Trophoblast cell (in vitro differentiated cells and primary cell): ENCODE data around the gene TBC1D5.
A peak's percentile ranks its signal among the peaks of the same experiment; 100 is the strongest.

Experiments used
- DNase-seq, 2 donors: peaks; one replicate each; pipeline ENCODE4 v3.0.0-alpha.2; 2016
- H2AFZ ChIP-seq: 2 replicates; pipeline ENCODE4 v1.6.1; 2013; ENCODE audit warnings: low read length, moderate library complexity, mild to moderate bottlenecking; ENCODE audit not compliant: insufficient read depth, poor library complexity
- H2AK5ac ChIP-seq: 2 replicates; pipeline ENCODE4 v1.6.1; 2013; ENCODE audit warnings: mild to moderate bottlenecking, low read length
- H2BK120ac ChIP-seq: 2 replicates; pipeline ENCODE4 v1.6.1; 2013; ENCODE audit warnings: low read length, mild to moderate bottlenecking, moderate library complexity; ENCODE audit not compliant: insufficient read depth, poor library complexity
- H2BK12ac ChIP-seq: 2 replicates; pipeline ENCODE4 v1.6.1; 2013; ENCODE audit warnings: mild to moderate bottlenecking, low read length, moderate library complexity
- H2BK5ac ChIP-seq: 2 replicates; pipeline ENCODE4 v1.6.1; 2013; ENCODE audit warnings: low read length, low read depth, moderate library complexity, mild to moderate bottlenecking; ENCODE audit not compliant: poor library complexity
- H3K14ac ChIP-seq: 2 replicates; pipeline ENCODE4 v1.6.1; 2013; ENCODE audit warnings: mild to moderate bottlenecking, low read length
- H3K18ac ChIP-seq: 2 replicates; pipeline ENCODE4 v1.6.1; 2013; ENCODE audit warnings: mild to moderate bottlenecking, low read length
- H3K23ac ChIP-seq: 2 replicates; pipeline ENCODE4 v1.6.1; 2013; ENCODE audit warnings: low read length
- H3K27ac ChIP-seq: 2 replicates; pipeline ENCODE4 v1.5.1; 2013; ENCODE audit warnings: low read depth, mild to moderate bottlenecking, inconsistent platforms, low read length, moderate library complexity
- H3K27me3 ChIP-seq: 2 replicates; pipeline ENCODE4 v1.6.1; 2013; ENCODE audit warnings: inconsistent platforms, mild to moderate bottlenecking, low read length, moderate library complexity; ENCODE audit not compliant: insufficient read depth
- H3K36me3 ChIP-seq, 2 experiments: 1 replicate in 1 of 2; 2 replicates in 1 of 2; pipeline ENCODE4 v1.6.1; 2013; ENCODE audit warnings: low read length in 2 of 2, mild to moderate bottlenecking in 2 of 2, moderate library complexity in 1 of 2; ENCODE audit not compliant: insufficient read depth in 2 of 2, control insufficient read depth in 1 of 2
- H3K4ac ChIP-seq: 2 replicates; pipeline ENCODE4 v1.6.1; 2013; ENCODE audit warnings: low read depth, mild to moderate bottlenecking, low read length, moderate library complexity
- H3K4me1 ChIP-seq, 2 experiments: 1 replicate in 1 of 2; 2 replicates in 1 of 2; pipeline ENCODE4 v1.6.1; 2013; ENCODE audit warnings: low read length in 2 of 2, mild to moderate bottlenecking in 2 of 2, moderate library complexity in 1 of 2; ENCODE audit not compliant: insufficient read depth in 2 of 2, control insufficient read depth in 1 of 2
- H3K4me2 ChIP-seq: 2 replicates; pipeline ENCODE4 v1.6.1; 2013; ENCODE audit warnings: inconsistent platforms, mild to moderate bottlenecking, low read length, moderate library complexity
- H3K4me3 ChIP-seq: 2 replicates; pipeline ENCODE4 v1.5.1; 2013; ENCODE audit warnings: mild to moderate bottlenecking, low read depth, low read length, inconsistent platforms
- H3K79me1 ChIP-seq: one replicate; pipeline ENCODE4 v1.6.1; 2013; ENCODE audit warnings: low read length
- H3K79me2 ChIP-seq: 2 replicates; pipeline ENCODE4 v1.6.1; 2013; ENCODE audit warnings: low read length, mild to moderate bottlenecking; ENCODE audit not compliant: control insufficient read depth, insufficient read depth, poor library complexity
- H3K9ac ChIP-seq: 2 replicates; pipeline ENCODE4 v1.6.1; 2013; ENCODE audit warnings: mild to moderate bottlenecking, low read length
- H3K9me3 ChIP-seq: 2 replicates; pipeline ENCODE4 v1.6.1; 2013; ENCODE audit warnings: low read depth, mild to moderate bottlenecking, control low read depth, inconsistent platforms, low read length; ENCODE audit not compliant: insufficient read depth
- H4K12ac ChIP-seq: 2 replicates; pipeline ENCODE4 v1.6.1; 2013; ENCODE audit warnings: low read depth, mild to moderate bottlenecking, low read length, moderate library complexity
- H4K8ac ChIP-seq: 2 replicates; pipeline ENCODE4 v1.6.1; 2013; ENCODE audit warnings: low read depth, mild to moderate bottlenecking, low read length, moderate library complexity
- H4K91ac ChIP-seq: one replicate; pipeline ENCODE4 v1.6.1; 2013; ENCODE audit warnings: low read depth, mild to moderate bottlenecking, low read length, moderate library complexity
- WGBS: extraction: QIAGEN DNeasy Blood & Tissue Kit; methylation state at CpG from one replicate; pipeline ENCODE4 v1.1.7; 2013; ENCODE audit warnings: missing lambda C conversion rate; ENCODE audit not compliant: insufficient read length, insufficient coverage; ENCODE audit errors: extremely low coverage; 5-methylcytosine and 5-hydroxymethylcytosine counted together

TBC1D5 gene

GRCh38 chr3:17740721-17741141 lies 1.7 kb downstream of the TBC1D5 start:
- H4K8ac ChIP-seq: no peak overlapping the region

GRCh38 chr3:17738921-17739320 lies 3.5 kb downstream of the TBC1D5 start:
- Histone ChIP-seq H3K18ac (no peak overlapping the region), H3K9me3 (no peaks in the 10 kb centered on the region), H2BK5ac (no peak overlapping the region), H4K12ac (no peak overlapping the region), H2BK12ac (no peak overlapping the region), H3K4me3 (no peak overlapping the region), H2AK5ac (no peak overlapping the region), H3K27me3 (no peaks in the 10 kb centered on the region), H3K36me3 (no peaks in the 10 kb centered on the region), H3K23ac (no peak overlapping the region), H3K4me1 (peaks cover 0 to 3% of the 10 kb centered on the region in 2 experiments), H4K8ac (no peak overlapping the region), H2BK120ac (no peak overlapping the region), H3K4me2 (no peak overlapping the region), H3K9ac (no peak overlapping the region), H2AFZ (no peak overlapping the region), H3K27ac (no peak overlapping the region), H3K4ac (no peak overlapping the region), H3K14ac (no peak overlapping the region), H3K79me2 (peaks cover 6% of the 10 kb centered on the region), H3K79me1 (peaks cover 10% of the 10 kb centered on the region), H4K91ac (no peak overlapping the region)
- no peak for DNase-seq
- no CpG with 5 or more reads among the region's 2 CpGs for WGBS

More at GRCh38 chr3:17740721-17741141, 1.7 kb downstream of the TBC1D5 start:
- Histone ChIP-seq H2AK5ac (no peak overlapping the region), H3K9me3 (no peaks in the 10 kb centered on the region), H2BK120ac (no peak overlapping the region), H3K23ac (no peak overlapping the region), H4K12ac (no peak overlapping the region), H3K27me3 (no peaks in the 10 kb centered on the region), H3K79me1 (peaks cover 10% of the 10 kb centered on the region), H4K91ac (no peak overlapping the region), H3K79me2 (peaks cover 6% of the 10 kb centered on the region), H2BK5ac (no peak overlapping the region), H3K9ac (no peak overlapping the region), H3K14ac (no peak overlapping the region), H3K36me3 (no peaks in the 10 kb centered on the region), H3K4me1 (peaks cover 0 to 3% of the 10 kb centered on the region in 2 experiments), H3K4me3 (no peak overlapping the region), H3K4ac (no peak overlapping the region), H3K27ac (peak overlapping the region; percentile 100), H2AFZ (peak overlapping the region; percentile 61), H3K18ac (no peak overlapping the region), H2BK12ac (peak overlapping the region; percentile 48), H3K4me2 (peak overlapping the region; percentile 42)
- WGBS: no CpG with 5 or more reads among the region's 3 CpGs
- peak in 1 of 2 donors; percentile 46 for DNase-seq

DNA sequence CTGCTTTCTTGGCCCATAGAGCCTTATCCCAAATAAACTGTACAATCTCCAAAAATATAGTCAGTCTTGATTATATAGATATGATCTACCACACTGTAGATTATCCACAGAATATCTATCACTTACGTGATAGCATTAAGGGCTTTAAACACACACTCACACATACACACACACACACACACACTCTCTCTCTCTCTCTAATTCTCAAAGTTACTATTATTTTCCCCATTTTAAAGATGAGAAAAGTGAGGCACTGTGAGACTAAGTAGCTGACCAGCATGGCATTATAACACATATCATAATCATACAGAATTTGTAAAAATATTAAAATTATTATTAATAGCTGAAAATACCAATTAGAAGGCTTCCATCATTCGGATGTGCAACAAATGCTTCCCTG lies 4.2 kb downstream of the TBC1D5 start:
- no CpG with 5 or more reads among the region's 2 CpGs for WGBS
- Histone ChIP-seq H2BK120ac (no peak overlapping the region), H3K4me2 (no peak overlapping the region)

DNA sequence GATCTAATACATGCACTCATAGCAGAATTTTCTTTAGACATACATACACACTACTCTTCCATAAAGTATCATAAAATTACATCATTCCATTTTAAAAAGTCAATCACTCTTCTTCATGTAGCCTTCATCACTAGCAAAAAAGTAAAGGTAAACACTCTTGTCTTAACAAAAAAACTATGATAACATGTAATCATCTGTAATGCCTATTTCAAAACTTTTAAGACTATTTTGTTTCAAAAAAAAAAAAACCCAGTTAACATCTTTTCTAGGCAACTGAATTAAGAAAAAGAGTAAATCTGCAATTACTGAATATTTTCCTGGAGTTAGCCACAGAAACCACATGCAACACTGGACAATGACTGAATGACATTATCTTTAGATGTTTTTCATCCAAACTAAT lies 4.8 kb downstream of the TBC1D5 start:
- H3K36me3 ChIP-seq: no peaks in the 10 kb centered on the region
- H3K23ac ChIP-seq: no peak overlapping the region
- H2BK12ac ChIP-seq: no peak overlapping the region
- no peak overlapping the region for H4K8ac ChIP-seq
- no peak overlapping the region for H3K4me2 ChIP-seq
- H4K91ac ChIP-seq: no peak overlapping the region
- no peak overlapping the region for H3K4me3 ChIP-seq
- peaks cover 6% of the 10 kb centered on the region for H3K79me2 ChIP-seq
- H2AFZ ChIP-seq: no peak overlapping the region
- H3K4ac ChIP-seq: no peak overlapping the region
- H3K27ac ChIP-seq: no peak overlapping the region
- no peak overlapping the region for H2BK5ac ChIP-seq
- H3K27me3 ChIP-seq: no peaks in the 10 kb centered on the region
- H4K12ac ChIP-seq: no peak overlapping the region
- H3K14ac ChIP-seq: no peak overlapping the region
- H3K4me1 ChIP-seq: peaks cover 0 to 3% of the 10 kb centered on the region in 2 experiments
- no peak overlapping the region for H3K18ac ChIP-seq
- no peak overlapping the region for H2AK5ac ChIP-seq
- H3K79me1 ChIP-seq: peaks cover 7% of the 10 kb centered on the region
- H2BK120ac ChIP-seq: no peak overlapping the region
- H3K9me3 ChIP-seq: no peaks in the 10 kb centered on the region
- H3K9ac ChIP-seq: no peak overlapping the region
- DNase-seq: no peak

More for the DNA sequence above, 4.2 kb downstream of the TBC1D5 start:
- Histone ChIP-seq H3K4me1 (peaks cover 0 to 3% of the 10 kb centered on the region in 2 experiments), H3K4ac (no peak overlapping the region), H3K9ac (no peak overlapping the region), H3K9me3 (no peaks in the 10 kb centered on the region), H3K23ac (no peak overlapping the region), H4K12ac (no peak overlapping the region), H4K8ac (no peak overlapping the region), H3K18ac (no peak overlapping the region), H2AFZ (no peak overlapping the region), H4K91ac (no peak overlapping the region), H3K27me3 (no peaks in the 10 kb centered on the region), H3K79me2 (peaks cover 6% of the 10 kb centered on the region), H3K27ac (no peak overlapping the region), H3K36me3 (no peaks in the 10 kb centered on the region), H3K79me1 (peaks cover 10% of the 10 kb centered on the region), H3K4me3 (no peak overlapping the region), H2AK5ac (no peak overlapping the region), H3K14ac (no peak overlapping the region), H2BK12ac (no peak overlapping the region), H2BK5ac (no peak overlapping the region)
- no peak for DNase-seq
